ENCODE measurements around the gene PNRC1.
A peak's percentile ranks its signal among the peaks of the same experiment; 100 is the strongest.
"Not testable (repeated sequence)": the region's sequence is repeated elsewhere in the genome, so short reads cannot be mapped to it uniquely, and the experiment has no call there.

PNRC1 gene

GRCh38 chr6:89080281-89081128 lies at the start of gene PNRC1:
TSS of gene PNRC1 (plus strand) at chr6:89080751. CDS start at chr6:89080895, 144 bp downstream.
- peaks cover 32% of the 10 kb centered on the region for H3K4me1 Mint-ChIP-seq
- H3K27me3 Mint-ChIP-seq: no peaks in the 10 kb centered on the region

GRCh38 chr6:89032599-89032998 lies 48.0 kb upstream of the PNRC1 start:
- H3K4me3 Mint-ChIP-seq: no peak overlapping the region
- no peak for ATAC-seq
- no peak for DNase-seq
- peaks cover 5% of the 10 kb centered on the region for H3K27me3 Mint-ChIP-seq
- H3K4me1 Mint-ChIP-seq: no peaks in the 10 kb centered on the region
- H3K9me3 Mint-ChIP-seq: peaks cover 6 to 9% of the 10 kb centered on the region in 2 donors
- no peak overlapping the region for H3K27ac Mint-ChIP-seq

More at GRCh38 chr6:89080281-89081128, at the start of gene PNRC1:
- DNase-seq (peak; percentile 100), ATAC-seq (peak; percentile 79)
- Mint-ChIP-seq H3K9me3 (no peaks in the 10 kb centered on the region), H3K27ac (peak within 1 kb of the TSS; percentile 99 to 100), H3K4me3 (peak within 1 kb of the TSS; percentile 86 to 100)

- no peak overlapping the region for H3K4me3 Mint-ChIP-seq
- H3K9me3 Mint-ChIP-seq: peaks cover 14 to 16% of the 10 kb centered on the region in 2 donors
- no peaks in the 10 kb centered on the region for H3K4me1 Mint-ChIP-seq
- DNase-seq (no peak), ATAC-seq (no peak)
- H3K27me3 Mint-ChIP-seq: no peaks in the 10 kb centered on the region
- H3K27ac Mint-ChIP-seq: no peak overlapping the region
Observed at GRCh38 chr6:89033461-89033860, 47.1 kb upstream of the PNRC1 start.

DNA sequence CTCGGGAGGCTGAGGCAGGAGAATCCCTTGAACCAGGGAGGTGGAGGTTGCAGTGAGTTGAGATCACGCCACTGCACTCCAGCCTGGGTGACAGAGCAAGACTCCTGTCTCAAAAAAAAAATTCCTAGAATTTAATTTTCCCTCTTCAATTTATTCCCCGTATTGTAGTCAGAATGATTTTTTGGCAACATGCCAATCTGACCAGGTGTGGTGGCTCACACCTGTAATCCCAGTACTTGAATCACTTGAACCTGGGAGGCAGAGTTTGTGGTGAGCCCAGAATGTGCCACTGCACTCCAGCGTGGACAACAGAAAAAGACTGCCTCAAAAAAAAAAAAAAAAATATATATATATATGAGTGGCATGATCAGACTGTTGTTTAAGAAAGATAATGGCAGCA lies 46.4 kb upstream of the PNRC1 start:
- H3K9me3 Mint-ChIP-seq: peaks cover 21 to 23% of the 10 kb centered on the region in 2 donors
- not testable (repeated sequence) for DNase-seq, H3K4me3 Mint-ChIP-seq, H3K27me3 Mint-ChIP-seq, ATAC-seq, H3K27ac Mint-ChIP-seq, H3K4me1 Mint-ChIP-seq

DNA sequence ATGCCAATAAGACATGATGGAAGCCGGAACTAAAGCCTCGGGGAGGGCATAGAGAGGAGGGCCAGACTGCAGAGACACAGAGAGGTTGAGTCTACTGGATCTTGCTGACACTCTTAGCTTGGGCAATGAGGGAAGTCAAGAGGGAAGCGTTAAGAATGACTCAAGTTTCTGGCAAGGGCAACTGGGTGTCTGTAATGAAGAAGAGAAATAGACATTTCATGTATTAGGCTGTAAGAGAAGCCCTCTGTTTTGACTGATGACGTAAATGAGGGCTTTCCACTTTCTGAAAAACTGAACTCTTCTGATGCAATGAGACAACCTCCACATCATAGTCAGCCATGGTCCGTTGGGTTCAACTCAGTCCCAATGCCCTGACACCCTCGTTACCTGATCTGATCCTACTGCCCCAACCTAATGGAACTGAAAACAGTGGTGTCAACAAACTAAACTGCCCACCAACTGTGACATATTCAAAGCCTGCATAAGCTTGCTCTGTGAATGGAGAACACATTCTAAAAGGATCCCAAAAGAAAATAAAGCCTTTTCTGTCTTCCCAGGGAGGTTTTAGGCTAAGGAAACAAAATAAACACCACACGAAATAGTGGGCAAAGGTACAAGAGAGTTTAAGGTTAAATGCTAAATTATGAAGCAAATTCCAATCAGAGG lies 45.8 kb upstream of the PNRC1 start:
- H3K27me3 Mint-ChIP-seq: no peaks in the 10 kb centered on the region
- no peak overlapping the region for H3K4me3 Mint-ChIP-seq
- ATAC-seq (no peak), DNase-seq (no peak)
- H3K9me3 Mint-ChIP-seq: peaks cover 24 to 27% of the 10 kb centered on the region in 2 donors
- no peaks in the 10 kb centered on the region for H3K4me1 Mint-ChIP-seq
- H3K27ac Mint-ChIP-seq: peak overlapping the region in 1 of 2 donors; percentile 64

- ATAC-seq: no peak
- H3K27ac Mint-ChIP-seq: no peak overlapping the region
- no peak overlapping the region for H3K4me3 Mint-ChIP-seq
- DNase-seq: no peak
- H3K4me1 Mint-ChIP-seq: no peaks in the 10 kb centered on the region
- H3K27me3 Mint-ChIP-seq: no peaks in the 10 kb centered on the region
- peaks cover 24 to 34% of the 10 kb centered on the region in 2 donors for H3K9me3 Mint-ChIP-seq
Observed at GRCh38 chr6:89035252-89036101, 45.1 kb upstream of the PNRC1 start.

- ATAC-seq (no peak), DNase-seq (no peak)
- H3K4me1 Mint-ChIP-seq: no peaks in the 10 kb centered on the region
- no peaks in the 10 kb centered on the region for H3K27me3 Mint-ChIP-seq
- peaks cover 24 to 40% of the 10 kb centered on the region in 2 donors for H3K9me3 Mint-ChIP-seq
- no peak overlapping the region for H3K4me3 Mint-ChIP-seq
- no peak overlapping the region for H3K27ac Mint-ChIP-seq
Observed at GRCh38 chr6:89037141-89037900, 43.2 kb upstream of the PNRC1 start.

DNA sequence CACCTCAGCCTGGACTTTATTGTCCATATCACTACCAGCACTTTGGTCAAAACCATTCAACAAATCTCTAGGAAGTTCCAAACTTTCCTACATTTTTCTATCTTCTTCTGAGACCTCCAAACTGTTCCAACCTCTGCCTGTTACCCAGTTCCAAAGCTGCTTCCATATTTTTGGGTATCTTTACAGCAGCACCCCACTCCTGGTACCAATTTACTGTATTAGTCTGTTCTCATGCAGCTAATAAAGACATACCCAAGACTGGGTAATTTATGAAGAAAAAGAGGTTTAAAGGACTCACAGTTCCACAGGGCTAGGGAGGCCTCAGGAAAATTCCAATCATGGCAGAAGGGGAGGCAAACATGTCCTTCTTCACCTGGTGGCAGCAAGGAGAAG lies 42.7 kb upstream of the PNRC1 start:
- not testable (repeated sequence) for H3K27ac Mint-ChIP-seq, H3K27me3 Mint-ChIP-seq, H3K4me3 Mint-ChIP-seq, DNase-seq, H3K4me1 Mint-ChIP-seq, ATAC-seq
- H3K9me3 Mint-ChIP-seq: peaks cover 24 to 40% of the 10 kb centered on the region in 2 donors

- peaks cover 14 to 34% of the 10 kb centered on the region in 2 donors for H3K9me3 Mint-ChIP-seq
- H3K4me1 Mint-ChIP-seq: no peaks in the 10 kb centered on the region
- no peak for ATAC-seq
- H3K4me3 Mint-ChIP-seq: no peak overlapping the region
- no peak for DNase-seq
- H3K27ac Mint-ChIP-seq: no peak overlapping the region
- no peaks in the 10 kb centered on the region for H3K27me3 Mint-ChIP-seq
Observed at GRCh38 chr6:89042664-89043063, 37.9 kb upstream of the PNRC1 start.

DNA sequence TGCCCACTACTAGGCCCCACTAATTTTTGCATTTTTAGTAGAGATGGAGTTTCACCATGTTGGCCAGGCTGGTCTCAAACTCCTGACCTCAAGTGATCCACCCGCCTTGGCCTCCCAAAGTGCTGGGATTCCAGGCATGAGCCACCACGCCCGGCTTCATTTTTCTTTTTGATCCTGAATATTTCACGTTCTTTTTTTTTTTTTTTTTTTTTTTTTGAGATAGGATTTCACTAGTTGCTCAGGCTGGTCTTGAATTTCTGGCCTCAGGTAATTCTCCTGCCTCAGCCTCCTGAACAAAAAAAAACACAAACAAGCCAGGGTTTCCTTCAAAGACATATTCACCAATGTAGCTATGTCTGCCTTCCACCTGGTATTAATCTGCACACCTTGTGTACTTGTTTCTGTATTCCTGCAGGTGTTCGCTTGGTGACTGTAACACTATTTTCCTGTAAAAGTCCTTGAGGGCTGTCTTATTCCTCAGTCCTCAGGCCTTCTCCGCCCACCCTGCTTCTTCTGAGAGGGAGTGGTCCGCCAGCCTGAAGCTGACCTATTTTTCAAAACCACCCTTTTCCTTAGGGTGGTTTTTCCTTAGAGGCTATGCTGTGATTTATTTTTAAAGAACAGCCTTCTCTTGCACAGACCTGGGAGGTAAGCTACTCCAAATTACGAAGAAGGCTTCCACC lies 36.1 kb upstream of the PNRC1 start:
- DNase-seq: no peak
- no peak overlapping the region for H3K4me3 Mint-ChIP-seq
- no peak overlapping the region for H3K27ac Mint-ChIP-seq
- no peaks in the 10 kb centered on the region for H3K27me3 Mint-ChIP-seq
- no peaks in the 10 kb centered on the region for H3K4me1 Mint-ChIP-seq
- no peak for ATAC-seq
- peaks cover 0 to 16% of the 10 kb centered on the region in 2 donors for H3K9me3 Mint-ChIP-seq

- Mint-ChIP-seq H3K27ac (peak overlapping the region in 1 of 2 donors; percentile 57), H3K9me3 (peaks cover 0 to 11% of the 10 kb centered on the region in 2 donors), H3K4me1 (no peaks in the 10 kb centered on the region), H3K27me3 (no peaks in the 10 kb centered on the region), H3K4me3 (no peak overlapping the region)
- DNase-seq: no peak
- no peak for ATAC-seq
Observed at GRCh38 chr6:89045011-89045387, 35.6 kb upstream of the PNRC1 start.

GRCh38 chr6:89045576-89045975 lies 35.0 kb upstream of the PNRC1 start:
- Mint-ChIP-seq H3K27ac (no peak overlapping the region), H3K27me3 (no peaks in the 10 kb centered on the region), H3K9me3 (peaks cover 0 to 6% of the 10 kb centered on the region in 2 donors), H3K4me3 (no peak overlapping the region), H3K4me1 (peaks cover 5% of the 10 kb centered on the region)
- ATAC-seq (no peak), DNase-seq (no peak)

GRCh38 chr6:89047473-89047872 lies 33.1 kb upstream of the PNRC1 start:
- DNase-seq (no peak), ATAC-seq (no peak)
- no peaks in the 10 kb centered on the region for H3K27me3 Mint-ChIP-seq
- no peak overlapping the region for H3K27ac Mint-ChIP-seq
- H3K4me3 Mint-ChIP-seq: no peak overlapping the region
- peaks cover 20% of the 10 kb centered on the region for H3K4me1 Mint-ChIP-seq
- H3K9me3 Mint-ChIP-seq: no peaks in the 10 kb centered on the region

- Mint-ChIP-seq H3K4me1 (peaks cover 20% of the 10 kb centered on the region), H3K27ac (no peak overlapping the region), H3K9me3 (no peaks in the 10 kb centered on the region), H3K27me3 (no peaks in the 10 kb centered on the region), H3K4me3 (no peak overlapping the region)
- DNase-seq (no peak), ATAC-seq (no peak)
Observed at GRCh38 chr6:89048288-89048923, 32.1 kb upstream of the PNRC1 start.
